Caki2 (cell line): Measurements from ENCODE around the gene TUBGCP3. TPM values are rescaled to one million over a fixed set of nuclear protein-coding genes. Genes with fewer than 3 reads are reported as not detected.
"Not testable (repeated sequence)": the region's sequence is repeated elsewhere in the genome, so short reads cannot be mapped to it uniquely, and the experiment has no call there.

Experiments used
- DNase-seq: peaks from one replicate; pipeline ENCODE4 v3.0.0-alpha.2; 2015; ENCODE audit warnings: low read depth
- in situ Hi-C: cut with HindIII; loops from 2 replicates; pipeline ENCODE4 v1.10.0; 2016; ENCODE audit warnings: low sequenced_read_pairs, low pct_unique_long_range_greater_than_20kb, mixed read lengths
- total RNA-seq: library from RNA; depleted of rRNA; stranded (reverse); fragments of >200 nt; shearing (Covaris generic); gene quantifications from 2 replicates; pipeline ENCODE4 v1.2.3, GENCODE V29; 2014; ENCODE audit warnings: low replicate concordance; rRNA removed

Gene TUBGCP3, protein sequence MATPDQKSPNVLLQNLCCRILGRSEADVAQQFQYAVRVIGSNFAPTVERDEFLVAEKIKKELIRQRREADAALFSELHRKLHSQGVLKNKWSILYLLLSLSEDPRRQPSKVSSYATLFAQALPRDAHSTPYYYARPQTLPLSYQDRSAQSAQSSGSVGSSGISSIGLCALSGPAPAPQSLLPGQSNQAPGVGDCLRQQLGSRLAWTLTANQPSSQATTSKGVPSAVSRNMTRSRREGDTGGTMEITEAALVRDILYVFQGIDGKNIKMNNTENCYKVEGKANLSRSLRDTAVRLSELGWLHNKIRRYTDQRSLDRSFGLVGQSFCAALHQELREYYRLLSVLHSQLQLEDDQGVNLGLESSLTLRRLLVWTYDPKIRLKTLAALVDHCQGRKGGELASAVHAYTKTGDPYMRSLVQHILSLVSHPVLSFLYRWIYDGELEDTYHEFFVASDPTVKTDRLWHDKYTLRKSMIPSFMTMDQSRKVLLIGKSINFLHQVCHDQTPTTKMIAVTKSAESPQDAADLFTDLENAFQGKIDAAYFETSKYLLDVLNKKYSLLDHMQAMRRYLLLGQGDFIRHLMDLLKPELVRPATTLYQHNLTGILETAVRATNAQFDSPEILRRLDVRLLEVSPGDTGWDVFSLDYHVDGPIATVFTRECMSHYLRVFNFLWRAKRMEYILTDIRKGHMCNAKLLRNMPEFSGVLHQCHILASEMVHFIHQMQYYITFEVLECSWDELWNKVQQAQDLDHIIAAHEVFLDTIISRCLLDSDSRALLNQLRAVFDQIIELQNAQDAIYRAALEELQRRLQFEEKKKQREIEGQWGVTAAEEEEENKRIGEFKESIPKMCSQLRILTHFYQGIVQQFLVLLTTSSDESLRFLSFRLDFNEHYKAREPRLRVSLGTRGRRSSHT
- total RNA-seq = 4.5 and 10.9 TPM in 2 replicates

DNA sequence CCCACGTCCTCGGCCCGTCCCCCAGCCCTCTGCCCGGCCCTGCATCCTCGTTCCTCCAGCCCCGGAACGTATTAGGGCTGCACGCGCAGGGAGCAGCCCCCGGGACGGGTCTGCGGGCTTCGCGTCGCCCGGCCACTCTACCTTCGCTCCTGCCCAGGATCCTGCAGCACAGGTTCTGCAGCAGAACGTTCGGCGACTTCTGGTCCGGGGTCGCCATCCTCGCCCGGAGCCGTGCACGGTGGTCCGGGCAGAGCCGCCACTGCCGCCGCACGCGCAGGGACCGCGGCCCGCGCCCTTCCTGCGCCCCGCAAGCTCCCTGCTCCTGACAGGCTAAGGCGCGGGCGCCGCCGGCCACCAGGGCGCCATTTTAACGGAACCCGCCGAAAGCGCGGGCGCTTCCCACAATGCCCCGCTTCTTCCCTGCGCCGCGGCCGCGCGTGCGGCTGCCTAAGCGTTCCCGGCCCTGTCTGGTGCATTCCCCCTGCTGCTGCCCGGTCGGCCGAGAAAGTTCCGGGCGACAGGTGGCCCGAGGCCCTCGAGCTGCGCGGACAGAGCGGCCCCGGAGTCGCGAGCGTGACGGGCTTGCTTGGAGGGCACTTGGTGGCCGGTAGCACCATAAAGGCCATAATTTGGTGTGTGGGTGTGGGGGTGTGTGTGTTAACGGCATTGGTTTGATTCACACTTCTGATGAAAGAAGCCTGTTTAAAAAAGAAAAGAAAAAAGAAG is at the start of gene TUBGCP3:
Gene TUBGCP3, minus strand, starts transcription at position 390 of the 726 bp plus-strand sequence. Its CDS starts 173 bp downstream, at position 217.
- DNase-seq = peak; percentile 72
- in situ Hi-C loops = no loop called here

DNA sequence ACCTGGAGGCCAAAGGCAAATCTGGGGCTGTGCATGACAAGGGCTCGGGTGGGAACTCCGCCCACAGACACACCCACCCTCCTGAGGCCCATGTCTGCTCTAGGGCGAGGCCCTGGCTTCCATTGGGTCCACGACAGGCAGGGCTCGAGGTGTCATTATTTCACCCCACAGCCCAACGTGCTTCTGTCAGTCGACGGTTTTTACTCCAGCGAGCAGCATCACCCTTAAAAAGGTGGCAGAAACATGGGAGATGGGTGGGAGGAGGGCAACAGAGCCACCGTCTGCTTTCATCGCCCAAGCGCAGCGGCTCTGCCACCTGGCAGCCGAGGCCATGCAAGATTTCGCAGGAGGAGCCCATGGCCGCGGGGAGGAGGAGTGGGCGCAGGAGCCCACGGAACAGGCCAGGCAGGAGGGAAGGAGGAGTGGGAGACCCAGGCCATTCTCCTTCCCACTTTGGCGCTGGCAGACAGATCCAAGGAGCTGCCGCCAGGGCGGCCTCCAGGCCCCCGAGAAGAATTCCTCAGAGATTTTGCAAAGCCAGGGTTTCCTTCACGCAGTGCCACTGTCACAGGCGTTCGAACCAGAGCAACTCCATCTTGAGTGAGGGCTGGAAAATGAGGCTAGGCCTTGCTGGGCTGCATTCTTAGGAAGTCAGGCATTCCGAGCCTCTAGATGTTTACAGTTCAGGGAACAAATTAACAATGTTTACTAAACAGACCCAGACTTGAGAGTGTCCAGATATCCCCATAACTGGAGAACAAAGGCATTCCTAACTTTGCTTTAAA is 49.3 kb upstream of the TUBGCP3 start:
- in situ Hi-C loops = no loop called here
- no peak for DNase-seq

DNA sequence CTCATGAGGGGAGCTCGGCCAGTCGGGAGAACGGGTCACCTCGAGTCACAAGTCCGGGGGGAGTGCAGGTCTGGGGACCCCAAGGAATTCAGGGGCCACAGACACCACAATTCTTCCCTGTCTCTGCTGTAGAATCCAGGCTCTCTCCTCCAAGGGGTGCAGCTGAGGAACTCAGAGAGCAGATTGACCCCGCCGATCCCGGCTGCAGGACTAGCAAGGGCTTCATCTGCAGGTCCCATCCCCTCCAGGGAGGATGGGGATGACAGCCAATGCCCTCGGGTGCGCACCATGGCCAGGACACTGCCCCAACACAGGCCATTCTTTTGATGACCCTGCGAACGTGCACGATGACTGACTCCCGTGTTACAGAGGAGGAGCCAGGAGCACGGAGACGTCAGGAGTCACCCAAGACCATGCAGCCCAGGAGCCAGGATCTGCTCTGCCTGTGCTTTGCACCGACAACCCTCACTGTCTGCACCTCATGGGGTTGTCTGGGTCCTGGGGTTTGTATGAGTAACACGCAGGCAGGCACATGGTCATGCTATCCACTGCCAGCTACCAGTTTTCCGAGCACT is 48.5 kb upstream of the TUBGCP3 start:
- DNase-seq = no peak
- in situ Hi-C loops = no loop called here

DNA sequence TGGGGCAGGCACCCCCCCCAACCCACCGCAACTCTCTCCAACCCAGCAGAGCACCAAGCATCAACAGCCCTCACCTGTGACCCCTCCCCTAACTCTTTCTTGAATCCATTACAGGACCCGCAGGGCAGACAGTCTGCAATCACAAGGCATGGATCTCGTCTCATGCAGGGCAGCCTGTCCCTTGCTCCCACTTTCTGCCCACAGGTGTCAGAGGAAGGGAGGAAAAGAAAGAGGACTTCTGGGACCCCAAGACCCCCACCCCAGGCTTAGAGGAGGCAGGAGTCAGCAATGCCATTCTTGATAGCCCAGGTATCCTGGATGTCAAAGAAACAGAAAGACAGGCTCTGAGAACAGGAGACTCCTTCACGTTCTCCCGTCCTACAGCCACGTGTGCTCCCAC is 47.4 kb upstream of the TUBGCP3 start:
- in situ Hi-C loops = no loop called here

DNA sequence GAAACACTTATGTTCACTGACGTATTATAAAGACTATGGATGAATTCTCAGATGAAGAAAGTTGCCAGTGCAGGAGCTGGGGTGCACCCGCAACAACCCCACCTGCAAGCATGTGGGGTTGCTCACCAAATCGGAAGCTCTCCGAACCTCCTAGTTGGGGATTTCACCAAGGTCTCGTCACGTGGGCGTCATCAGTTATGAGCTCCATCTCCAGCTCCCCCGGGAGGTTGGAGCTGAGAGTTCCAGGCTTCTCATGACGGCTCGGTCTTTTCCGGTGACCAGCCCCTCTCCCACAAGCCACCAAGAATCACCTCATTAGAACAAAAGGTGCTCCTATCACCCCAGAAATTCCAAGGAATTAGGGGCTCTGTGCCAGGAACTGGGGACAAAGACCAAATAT is 46.1 kb upstream of the TUBGCP3 start:
- in situ Hi-C loops = no loop called here

More for the DNA sequence above, 47.4 kb upstream of the TUBGCP3 start:
- no peak for DNase-seq

DNA sequence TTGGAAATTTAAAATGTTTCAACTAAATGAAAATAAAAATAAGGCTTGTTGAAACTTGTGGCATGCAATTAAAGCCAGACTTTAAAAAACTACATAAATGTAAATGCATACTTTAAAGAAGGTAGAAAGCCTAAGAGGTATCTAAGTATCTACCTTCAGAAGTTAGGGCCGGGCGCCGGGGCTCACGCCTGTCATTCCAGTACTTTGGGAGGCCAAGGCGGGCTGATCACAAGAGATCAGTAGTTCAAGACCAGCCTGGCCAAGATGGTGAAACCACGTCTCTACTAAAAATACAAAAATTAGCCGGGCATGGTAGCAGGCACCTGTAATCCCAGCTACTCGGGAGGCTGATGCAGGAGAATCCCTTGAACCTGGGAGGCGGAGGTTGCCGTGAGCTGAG is 42.3 kb upstream of the TUBGCP3 start:
- DNase-seq, in situ Hi-C loops: not testable (repeated sequence)

More for the DNA sequence above, 46.1 kb upstream of the TUBGCP3 start:
- DNase-seq = no peak

DNA sequence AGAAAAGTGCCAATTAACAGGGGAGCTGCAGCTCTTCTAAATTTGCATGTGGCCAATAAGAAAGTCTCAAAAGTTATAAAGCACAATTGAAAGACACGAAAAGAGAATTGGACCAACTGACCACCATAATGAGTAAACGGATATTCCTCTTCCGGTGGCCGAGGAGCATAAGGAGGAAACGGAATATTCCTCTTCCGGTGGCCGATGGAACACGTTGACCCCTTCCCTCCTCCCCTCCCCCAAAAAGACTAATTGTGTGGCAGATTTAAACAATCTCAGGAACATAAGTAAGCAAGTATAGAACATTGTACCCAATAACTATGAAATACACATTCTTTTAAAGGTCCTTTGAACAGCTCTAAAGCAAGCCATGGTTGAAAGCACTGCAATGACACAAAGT is 41.2 kb upstream of the TUBGCP3 start:
- in situ Hi-C loops = no loop called here

DNA sequence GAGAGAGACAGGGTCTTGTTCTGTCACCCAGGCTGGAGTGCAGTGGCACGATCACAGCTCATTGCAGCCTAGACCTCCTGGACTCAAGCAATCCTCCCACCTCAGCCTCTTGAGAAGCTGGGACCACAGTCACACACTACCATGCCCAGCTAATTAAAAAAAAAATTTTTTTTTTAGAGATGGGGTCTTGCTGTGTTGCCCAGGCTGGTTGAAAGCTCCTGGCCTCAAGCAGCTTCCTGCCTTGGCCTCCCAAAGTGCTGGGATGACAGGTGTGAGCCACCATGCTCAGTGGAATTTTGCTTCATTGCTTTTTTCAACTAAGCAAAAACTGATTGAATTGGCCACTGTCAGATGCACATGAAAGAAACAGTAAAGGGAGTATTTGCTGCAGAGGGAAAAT is 39.7 kb upstream of the TUBGCP3 start:
- DNase-seq, in situ Hi-C loops: not testable (repeated sequence)

More for the DNA sequence above, 41.2 kb upstream of the TUBGCP3 start:
- DNase-seq = no peak

DNA sequence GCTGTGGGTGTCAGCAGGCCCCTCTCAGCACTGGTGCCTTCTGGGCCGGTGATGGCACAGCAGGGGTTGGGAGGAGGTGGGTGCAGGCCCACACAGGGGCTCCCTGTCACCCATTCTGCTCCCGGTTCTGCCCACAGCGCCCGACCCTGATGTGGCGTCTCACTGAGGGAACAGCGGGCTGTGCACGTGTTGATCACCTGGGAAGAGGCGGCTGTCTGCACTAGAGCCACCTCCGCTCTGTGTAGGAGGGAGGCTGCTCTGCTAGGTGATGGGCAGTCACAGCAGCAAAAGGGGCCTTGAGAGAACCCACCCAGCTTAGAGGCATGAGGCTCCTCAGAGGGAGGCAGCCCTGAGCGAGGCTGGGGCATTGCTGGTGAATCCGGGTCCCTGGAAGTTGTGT is 39.2 kb upstream of the TUBGCP3 start:
- no peak for DNase-seq
- in situ Hi-C loops = no loop called here

DNA sequence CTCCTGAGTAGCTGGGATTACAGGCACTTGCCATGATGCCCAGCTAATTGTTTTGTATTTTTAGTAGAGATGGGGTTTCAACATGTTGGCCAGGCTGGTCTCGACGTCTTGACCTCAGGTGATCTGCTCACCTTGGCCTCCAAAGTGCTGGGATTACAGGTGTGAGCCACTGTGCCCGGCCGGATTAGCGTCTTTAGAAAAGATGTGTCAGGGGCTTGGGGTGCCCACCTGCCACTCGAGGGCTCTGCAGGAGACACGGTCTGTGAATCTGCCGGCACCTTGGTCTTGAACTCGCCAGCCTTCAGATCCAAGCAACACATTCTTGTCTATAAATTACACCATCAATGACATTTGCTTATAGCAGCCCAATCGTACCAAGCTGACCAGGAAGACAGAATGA is 38.8 kb upstream of the TUBGCP3 start:
- no peak for DNase-seq
- in situ Hi-C loops = no loop called here

DNA sequence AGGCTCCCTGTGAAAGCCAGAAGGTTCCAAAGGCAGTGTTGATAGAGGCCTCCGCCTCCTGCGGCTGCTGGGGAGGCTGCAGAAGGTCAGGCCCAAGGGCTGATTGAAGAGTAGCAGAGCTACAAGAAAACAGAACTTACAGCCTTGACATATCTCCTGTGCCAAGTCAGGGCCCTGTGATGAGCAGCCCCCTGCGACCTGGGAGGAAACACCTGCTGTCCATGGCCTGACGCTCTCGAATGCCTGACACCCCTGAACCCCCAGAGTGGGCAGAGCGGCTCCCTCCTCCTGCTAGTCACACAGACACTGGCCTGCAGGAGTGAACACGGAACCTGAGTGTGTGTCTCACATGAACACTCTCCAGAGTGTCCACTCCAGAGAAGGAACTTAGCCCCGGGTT is 38.2 kb upstream of the TUBGCP3 start:
- DNase-seq = no peak
- in situ Hi-C loops = no loop called here

DNA sequence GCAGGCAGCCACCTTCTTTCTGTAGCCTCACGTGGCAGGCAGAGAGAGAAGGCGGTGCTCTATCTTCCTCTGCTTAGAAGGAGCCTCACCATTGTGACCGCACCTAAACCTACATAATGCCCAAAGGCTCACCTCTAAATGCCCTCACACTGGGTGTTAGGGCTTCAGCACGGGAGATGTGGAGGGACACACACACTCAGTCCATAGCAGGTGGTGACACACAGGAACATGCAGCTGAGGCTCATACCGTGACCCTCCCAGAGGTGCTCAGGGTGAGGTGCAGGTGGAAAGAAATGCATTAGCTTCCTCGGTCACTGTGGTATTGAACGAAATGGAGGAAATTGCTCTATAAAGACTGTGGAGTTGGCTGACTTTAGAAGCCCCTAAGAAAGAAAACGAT is 37.7 kb upstream of the TUBGCP3 start:
- no peak for DNase-seq
- in situ Hi-C loops = no loop called here

DNA sequence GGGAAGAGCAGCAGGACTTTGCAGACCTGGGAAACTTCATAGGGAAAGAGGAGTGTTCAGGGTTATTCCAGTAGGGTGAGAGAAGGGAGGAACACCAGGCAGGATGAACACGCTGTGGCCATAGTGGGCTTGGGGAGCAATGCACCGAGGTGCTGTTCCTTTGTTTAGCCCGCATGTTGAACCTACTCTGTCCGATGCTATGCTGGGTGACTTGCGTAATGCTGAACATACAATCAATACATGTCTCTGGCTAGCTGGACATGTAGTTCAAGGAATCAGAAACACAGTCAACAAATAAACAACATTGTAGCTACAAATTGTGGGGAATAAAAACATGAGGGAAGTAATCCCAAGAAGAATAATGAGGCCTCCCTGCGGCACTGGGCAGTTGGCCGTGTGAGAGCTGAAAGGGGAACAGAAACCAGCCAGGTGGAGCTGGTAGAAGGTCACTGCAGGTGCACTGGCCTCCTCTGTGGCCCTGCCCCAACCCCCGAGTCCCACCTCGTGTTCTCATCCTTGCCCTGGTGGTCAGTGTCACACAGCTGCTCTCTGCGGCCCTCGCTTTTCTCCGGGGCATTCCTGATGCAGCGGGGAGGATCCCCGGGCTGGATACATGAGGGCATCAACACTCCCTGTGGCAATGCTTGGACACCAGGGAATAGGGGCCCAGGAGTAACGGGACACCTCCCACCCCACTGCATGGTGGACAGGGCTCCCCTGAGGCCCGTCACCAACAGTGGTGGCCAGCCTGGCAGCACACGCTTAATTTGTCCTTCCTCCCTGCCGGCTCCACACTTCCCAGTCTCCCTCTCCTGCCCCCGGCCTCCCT is 36.9 kb upstream of the TUBGCP3 start:
- in situ Hi-C loops = no loop called here
- DNase-seq = no peak

DNA sequence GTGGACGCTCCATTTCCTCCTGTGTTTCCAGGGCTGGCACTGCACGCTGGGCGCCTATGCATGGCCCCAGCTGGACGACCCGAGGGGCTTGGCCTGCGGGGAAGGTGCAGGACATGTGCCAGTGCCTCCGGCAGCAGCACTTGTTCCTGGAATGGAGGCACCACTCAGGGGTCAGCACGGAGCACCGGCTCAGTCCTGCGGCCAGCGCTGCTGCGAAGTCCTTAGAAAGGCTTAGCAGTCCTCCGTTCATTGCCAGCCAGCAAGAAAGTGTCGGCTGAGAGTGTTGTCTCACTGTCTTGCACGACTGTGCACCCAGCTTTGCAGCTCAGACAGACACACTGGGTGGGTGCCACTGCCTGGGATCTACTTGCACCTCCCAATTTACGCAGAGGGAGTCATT is 36.1 kb upstream of the TUBGCP3 start:
- DNase-seq = no peak
- in situ Hi-C loops = no loop called here

DNA sequence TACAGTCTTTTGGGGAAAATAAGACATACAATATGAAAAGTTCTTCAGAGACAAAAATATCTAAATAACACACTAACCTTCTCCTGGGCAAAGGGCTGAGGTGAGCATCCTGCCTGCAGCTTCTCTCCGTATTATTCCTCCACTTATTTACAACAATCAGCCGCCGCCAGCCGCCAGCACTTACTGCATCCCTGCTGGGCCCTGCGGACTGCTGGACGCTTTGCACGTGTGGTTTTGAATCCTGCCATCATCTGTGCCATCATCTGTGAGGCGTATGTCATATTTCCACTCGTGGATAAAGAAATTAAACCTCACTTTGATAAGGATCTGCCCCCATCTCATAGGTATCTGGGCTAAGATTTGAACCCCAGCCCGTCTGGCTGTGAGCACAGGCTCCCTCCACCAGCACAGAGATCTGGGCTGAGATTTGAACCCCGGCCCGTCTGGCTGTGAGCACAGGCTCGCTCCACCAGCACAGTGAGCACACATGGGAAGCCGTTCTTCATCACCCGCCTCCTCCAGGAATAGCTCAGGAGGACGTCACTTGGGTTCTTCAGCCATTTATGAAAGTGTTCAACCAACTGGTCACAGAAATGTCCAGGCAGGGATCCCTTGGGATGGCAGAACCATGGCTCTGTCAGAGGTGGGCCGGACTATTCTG is 35.2 kb upstream of the TUBGCP3 start:
- in situ Hi-C loops = no loop called here
- DNase-seq = no peak

DNA sequence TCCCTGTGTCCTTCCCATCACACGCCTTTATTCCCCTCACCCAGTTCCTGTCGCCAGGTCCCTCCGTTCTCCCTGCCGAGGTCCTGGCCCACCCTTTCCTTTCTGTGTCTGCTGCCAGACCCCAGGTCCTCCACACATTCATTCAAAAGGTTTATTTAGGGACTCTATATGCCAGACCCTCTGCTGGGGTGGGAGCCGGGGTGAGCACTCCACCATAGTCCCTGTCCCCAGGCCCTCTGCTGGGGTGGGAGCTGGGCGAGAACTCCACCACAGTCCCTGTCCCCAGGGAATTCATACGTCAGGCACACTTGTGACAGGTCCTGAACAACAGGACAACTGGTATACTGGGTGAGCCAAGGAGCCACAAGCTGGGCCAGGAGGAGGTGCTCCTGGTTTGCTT is 34.4 kb upstream of the TUBGCP3 start:
- in situ Hi-C loops = no loop called here

More for the DNA sequence above, 34.4 kb upstream of the TUBGCP3 start:
- DNase-seq = no peak
